T-helper 2 cell treated with Interferon-gamma antibody and Interleukin-4, amounts not matched to agents 100 ng/mL and 5 ng/mL, for 36 hours (primary cell): ENCODE measurements around the gene KRAS. TPM values are rescaled to one million over a fixed set of nuclear protein-coding genes. Genes with fewer than 3 reads are reported as not detected.
"Not testable (repeated sequence)": the region's sequence is repeated elsewhere in the genome, so short reads cannot be mapped to it uniquely, and the experiment has no call there.

Experiments
- intact Hi-C: fragments of 100-400 bp; cut with micrococcal nuclease; formaldehyde crosslinking; loops from one replicate; pipeline ENCODE4 v1.15.1; 2023
- total RNA-seq: library from RNA; stranded (reverse); gene quantifications from 2 replicates; pipeline ENCODE4 v1.2.3, GENCODE V29; 2022

The KRAS gene
- total RNA-seq: 44.4 and 47.1 TPM in 2 replicates

- intact Hi-C loops: loop anchor here (1.0 to 5.0 kb wide), 6 partner anchors 10 to 1991 kb away; partner anchors contain the start of genes DNAI7, ETFRF1 and STK38L
These were observed at the start of gene KRAS for GRCh38 chr12:25250744-25251730. TSS of gene KRAS (minus strand) at chr12:25250929.

- intact Hi-C loops: no loop called here
These were observed 45.7 kb upstream of the KRAS start for GRCh38 chr12:25296381-25296780.

- intact Hi-C loops: no loop called here
These were observed 44.6 kb upstream of the KRAS start for GRCh38 chr12:25295361-25295760.

GRCh38 chr12:25293653-25294052, 42.9 kb upstream of the KRAS start:
- intact Hi-C loops: no loop called here

- intact Hi-C loops: not testable (repeated sequence)
These were observed 42.1 kb upstream of the KRAS start for GRCh38 chr12:25292810-25293221.

- intact Hi-C loops: no loop called here
These were observed 36.9 kb upstream of the KRAS start for GRCh38 chr12:25287610-25288009.

GRCh38 chr12:25286837-25287236, 36.1 kb upstream of the KRAS start:
- intact Hi-C loops: no loop called here

- intact Hi-C loops: no loop called here
These were observed 33.3 kb upstream of the KRAS start for GRCh38 chr12:25284024-25284423.

GRCh38 chr12:25283006-25283405, 32.3 kb upstream of the KRAS start:
- intact Hi-C loops: no loop called here

- intact Hi-C loops: no loop called here
These were observed 29.4 kb upstream of the KRAS start for GRCh38 chr12:25280082-25280481.

- intact Hi-C loops: loop anchor here (5.0 kb wide), 1 partner anchor 44 kb away; no protein-coding TSS in a partner anchor
These were observed 27.5 kb upstream of the KRAS start for GRCh38 chr12:25278269-25278668.

- intact Hi-C loops: loop anchor here (5.0 kb wide), 1 partner anchor 46 kb away; no protein-coding TSS in a partner anchor
These were observed 25.6 kb upstream of the KRAS start for GRCh38 chr12:25276199-25276937.

- intact Hi-C loops: no loop called here
These were observed 20.9 kb upstream of the KRAS start for GRCh38 chr12:25271486-25272098.

- intact Hi-C loops: no loop called here
These were observed 19.0 kb upstream of the KRAS start for GRCh38 chr12:25269701-25270100.

- intact Hi-C loops: no loop called here
These were observed 15.8 kb upstream of the KRAS start for GRCh38 chr12:25266497-25266896.

- intact Hi-C loops: no loop called here
These were observed 14.1 kb upstream of the KRAS start for GRCh38 chr12:25264862-25265261.

GRCh38 chr12:25264114-25264513, 13.4 kb upstream of the KRAS start:
- intact Hi-C loops: no loop called here

GRCh38 chr12:25263594-25263993, 12.9 kb upstream of the KRAS start:
- intact Hi-C loops: no loop called here

- intact Hi-C loops: no loop called here
These were observed 11.8 kb upstream of the KRAS start for GRCh38 chr12:25262389-25263074.

- intact Hi-C loops: no loop called here
These were observed 7.0 kb upstream of the KRAS start for GRCh38 chr12:25257590-25258324.
